Measurements from ENCODE around the gene ZNF579. TPM values are rescaled to one million over a fixed set of nuclear protein-coding genes. Genes with fewer than 3 reads are reported as not detected.
"Not testable (repeated sequence)": the region's sequence is repeated elsewhere in the genome, so short reads cannot be mapped to it uniquely, and the experiment has no call there.

Gene ZNF579
- total RNA-seq, 1 donor = 6.9 TPM

DNA sequence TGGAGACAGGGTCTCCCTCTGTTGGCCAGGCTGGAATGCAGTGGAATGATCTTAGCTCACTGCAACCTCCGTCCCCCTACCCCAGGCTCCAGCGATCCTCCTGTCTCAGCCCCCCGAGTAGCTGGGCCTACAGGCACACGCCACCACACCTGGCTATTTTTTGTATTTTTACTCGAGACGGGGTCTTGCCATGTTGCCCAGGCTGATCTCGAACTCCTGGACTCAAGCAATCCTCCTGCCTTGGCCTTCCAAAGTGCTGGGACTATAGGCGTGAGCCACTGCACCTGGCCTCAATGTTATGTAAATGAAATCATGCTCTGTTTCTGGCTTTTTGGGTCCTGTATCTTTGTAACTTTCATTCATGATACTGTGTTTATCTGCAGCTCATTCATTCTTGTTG is 8.1 kb upstream of the ZNF579 start:
- Histone ChIP-seq H3K4me3 (ENCODE audit: insufficient read depth, low read length) (no peak overlapping the region), H2AFZ (ENCODE audit: low read length) (no peak overlapping the region), H3K4me2 (ENCODE audit: insufficient read depth, low read length) (no peak overlapping the region), H4K20me1 (ENCODE audit: insufficient read depth, low read length) (no peaks in the 10 kb centered on the region), H3K27me3 (ENCODE audit: insufficient read depth, low read length) (no peaks in the 10 kb centered on the region), H3K4me1 (ENCODE audit: insufficient read depth, low read length) (peaks cover 12% of the 10 kb centered on the region), H3K9me3 (ENCODE audit: low read depth, low read length) (no peaks in the 10 kb centered on the region), H3K79me2 (ENCODE audit: insufficient read depth, low read length) (no peaks in the 10 kb centered on the region), H3K27ac (ENCODE audit: low read depth, low read length) (no peak overlapping the region), H3K36me3 (ENCODE audit: insufficient read depth, low read length) (no peaks in the 10 kb centered on the region)
- TF ChIP-seq, protein P1, sequence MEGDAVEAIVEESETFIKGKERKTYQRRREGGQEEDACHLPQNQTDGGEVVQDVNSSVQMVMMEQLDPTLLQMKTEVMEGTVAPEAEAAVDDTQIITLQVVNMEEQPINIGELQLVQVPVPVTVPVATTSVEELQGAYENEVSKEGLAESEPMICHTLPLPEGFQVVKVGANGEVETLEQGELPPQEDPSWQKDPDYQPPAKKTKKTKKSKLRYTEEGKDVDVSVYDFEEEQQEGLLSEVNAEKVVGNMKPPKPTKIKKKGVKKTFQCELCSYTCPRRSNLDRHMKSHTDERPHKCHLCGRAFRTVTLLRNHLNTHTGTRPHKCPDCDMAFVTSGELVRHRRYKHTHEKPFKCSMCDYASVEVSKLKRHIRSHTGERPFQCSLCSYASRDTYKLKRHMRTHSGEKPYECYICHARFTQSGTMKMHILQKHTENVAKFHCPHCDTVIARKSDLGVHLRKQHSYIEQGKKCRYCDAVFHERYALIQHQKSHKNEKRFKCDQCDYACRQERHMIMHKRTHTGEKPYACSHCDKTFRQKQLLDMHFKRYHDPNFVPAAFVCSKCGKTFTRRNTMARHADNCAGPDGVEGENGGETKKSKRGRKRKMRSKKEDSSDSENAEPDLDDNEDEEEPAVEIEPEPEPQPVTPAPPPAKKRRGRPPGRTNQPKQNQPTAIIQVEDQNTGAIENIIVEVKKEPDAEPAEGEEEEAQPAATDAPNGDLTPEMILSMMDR (IDR thresholded peaks at IDR 0.05; ENCODE audit: extremely low read depth, low read depth, low read length) = no peak
- no peak for DNase-seq (ENCODE audit: insufficient read length, low spot score, missing footprints)

DNA sequence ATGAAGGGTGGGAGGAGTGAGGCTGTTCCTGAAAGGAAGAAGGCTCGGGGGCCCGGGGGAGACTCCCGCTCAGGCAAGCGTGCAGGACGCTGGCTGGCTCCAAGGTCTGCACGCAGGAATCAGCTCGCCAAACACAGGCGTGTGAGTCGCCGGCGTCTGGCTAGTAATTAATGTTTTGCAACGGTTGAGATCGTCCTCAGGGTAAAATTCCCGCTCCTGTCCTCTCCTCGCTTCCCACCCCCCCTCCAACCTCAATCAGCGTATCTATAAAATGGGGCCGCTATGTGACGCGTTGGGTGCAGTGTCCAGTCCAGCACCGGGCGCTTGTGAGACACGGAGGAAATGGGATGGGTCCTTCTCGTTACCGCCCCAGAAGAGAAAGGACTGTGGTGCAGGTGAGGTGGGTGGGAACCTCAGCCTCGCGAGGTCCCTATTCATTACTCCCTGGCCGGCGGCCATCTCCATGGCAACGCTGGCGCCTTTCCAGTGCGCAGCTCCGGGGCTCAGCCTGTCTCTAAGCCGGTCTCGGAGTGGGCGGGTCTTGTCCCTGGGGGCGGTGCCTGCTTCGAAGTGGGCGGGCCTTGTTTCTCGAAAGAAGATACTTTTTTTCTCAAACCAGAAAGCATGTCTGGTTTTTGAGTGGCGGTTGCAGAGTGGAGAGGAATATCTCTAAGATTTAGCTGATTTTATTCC is 6.5 kb upstream of the ZNF579 start:
- Histone ChIP-seq H4K20me1 (ENCODE audit: insufficient read depth, low read length) (no peaks in the 10 kb centered on the region), H3K79me2 (ENCODE audit: insufficient read depth, low read length) (no peaks in the 10 kb centered on the region), H3K36me3 (ENCODE audit: insufficient read depth, low read length) (no peaks in the 10 kb centered on the region), H2AFZ (ENCODE audit: low read length) (peak overlapping the region; percentile 71), H3K4me2 (ENCODE audit: insufficient read depth, low read length) (peak overlapping the region; percentile 81), H3K4me3 (ENCODE audit: insufficient read depth, low read length) (peak overlapping the region; percentile 70), H3K27me3 (ENCODE audit: insufficient read depth, low read length) (no peaks in the 10 kb centered on the region), H3K27ac (ENCODE audit: low read depth, low read length) (peak overlapping the region; percentile 29), H3K4me1 (ENCODE audit: insufficient read depth, low read length) (peaks cover 12% of the 10 kb centered on the region), H3K9me3 (ENCODE audit: low read depth, low read length) (no peaks in the 10 kb centered on the region)
- DNase-seq (ENCODE audit: insufficient read length, low spot score, missing footprints) = peak; percentile 99
- TF ChIP-seq, protein P1 (IDR thresholded peaks at IDR 0.05; ENCODE audit: extremely low read depth, low read depth, low read length) = no peak

DNA sequence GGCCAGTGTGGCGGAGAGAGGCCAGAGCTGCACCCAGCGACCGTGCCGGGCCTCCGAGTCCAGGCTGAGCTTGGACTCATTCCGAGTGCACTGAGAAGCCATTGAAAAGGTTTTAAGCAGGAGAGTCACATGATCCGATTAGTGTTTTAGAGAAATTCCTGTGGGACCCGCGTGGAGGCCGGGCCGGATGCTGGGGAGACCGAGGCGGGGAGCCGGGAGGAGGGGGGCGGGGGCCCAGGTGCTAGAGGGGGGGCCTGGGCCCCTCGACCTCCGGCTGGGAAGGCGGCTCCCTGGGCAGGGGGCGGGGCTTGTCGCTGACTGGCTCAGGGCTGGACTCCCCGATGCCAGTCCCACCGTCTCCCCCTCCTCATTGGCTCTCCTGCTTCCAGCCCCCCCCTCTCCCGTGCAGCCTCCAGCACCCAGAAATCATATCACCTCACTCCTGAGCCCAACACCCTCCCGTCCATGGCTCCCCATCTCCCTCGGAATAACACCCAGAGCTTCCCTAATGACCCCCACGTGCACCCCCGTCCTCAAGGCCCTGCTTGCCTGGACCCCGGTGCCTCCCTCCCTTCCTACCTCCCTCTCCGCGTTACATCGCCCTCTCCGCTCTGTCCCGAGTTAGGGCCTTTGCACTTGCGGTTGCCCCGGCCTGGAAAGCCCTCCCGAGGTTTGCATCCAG is 5.2 kb upstream of the ZNF579 start:
- Histone ChIP-seq H3K4me2 (ENCODE audit: insufficient read depth, low read length) (peak overlapping the region; percentile 78), H3K4me3 (ENCODE audit: insufficient read depth, low read length) (peak overlapping the region; percentile 68), H3K4me1 (ENCODE audit: insufficient read depth, low read length) (peaks cover 23% of the 10 kb centered on the region), H3K79me2 (ENCODE audit: insufficient read depth, low read length) (peaks cover 4% of the 10 kb centered on the region), H2AFZ (ENCODE audit: low read length) (peak overlapping the region; percentile 91), H3K36me3 (ENCODE audit: insufficient read depth, low read length) (no peaks in the 10 kb centered on the region), H3K9me3 (ENCODE audit: low read depth, low read length) (no peaks in the 10 kb centered on the region), H3K27me3 (ENCODE audit: insufficient read depth, low read length) (no peaks in the 10 kb centered on the region), H4K20me1 (ENCODE audit: insufficient read depth, low read length) (no peaks in the 10 kb centered on the region), H3K27ac (ENCODE audit: low read depth, low read length) (no peak overlapping the region)
- DNase-seq (ENCODE audit: insufficient read length, low spot score, missing footprints) = peak; percentile 94
- TF ChIP-seq, protein P1 (IDR thresholded peaks at IDR 0.05; ENCODE audit: extremely low read depth, low read depth, low read length) = no peak

DNA sequence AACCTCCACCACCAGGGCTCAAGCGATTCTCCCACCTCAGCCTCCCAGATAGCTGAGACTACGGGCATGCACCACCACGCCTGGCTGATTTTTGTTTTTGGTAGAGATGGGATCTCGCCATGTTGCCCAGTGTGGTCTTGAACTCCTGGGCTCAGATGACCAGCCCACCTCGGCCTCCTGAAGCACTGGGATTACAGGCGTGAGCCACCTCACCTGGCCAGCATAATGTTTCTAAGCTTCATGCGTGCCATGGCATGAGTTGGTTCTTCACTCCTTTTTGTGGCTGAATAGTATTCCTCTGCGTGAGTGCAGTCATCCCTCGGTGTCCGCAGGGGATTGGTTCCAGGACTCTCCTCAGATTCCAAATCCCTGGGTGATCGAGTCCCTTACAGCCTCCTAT is 4.2 kb upstream of the ZNF579 start:
- H3K36me3 ChIP-seq (ENCODE audit: insufficient read depth, low read length) = no peaks in the 10 kb centered on the region
- peaks cover 12% of the 10 kb centered on the region for H3K79me2 ChIP-seq (ENCODE audit: insufficient read depth, low read length)
- H2AFZ ChIP-seq (ENCODE audit: low read length) = no peak overlapping the region
- TF ChIP-seq, protein P1 (IDR thresholded peaks at IDR 0.05; ENCODE audit: extremely low read depth, low read depth, low read length) = no peak
- peaks cover 23% of the 10 kb centered on the region for H3K4me1 ChIP-seq (ENCODE audit: insufficient read depth, low read length)
- no peaks in the 10 kb centered on the region for H3K9me3 ChIP-seq (ENCODE audit: low read depth, low read length)
- H3K27me3 ChIP-seq (ENCODE audit: insufficient read depth, low read length) = no peaks in the 10 kb centered on the region
- DNase-seq (ENCODE audit: insufficient read length, low spot score, missing footprints) = peak; percentile 42
- H4K20me1 ChIP-seq (ENCODE audit: insufficient read depth, low read length) = no peaks in the 10 kb centered on the region
- no peak overlapping the region for H3K4me2 ChIP-seq (ENCODE audit: insufficient read depth, low read length)
- no peak overlapping the region for H3K4me3 ChIP-seq (ENCODE audit: insufficient read depth, low read length)
- no peak overlapping the region for H3K27ac ChIP-seq (ENCODE audit: low read depth, low read length)

DNA sequence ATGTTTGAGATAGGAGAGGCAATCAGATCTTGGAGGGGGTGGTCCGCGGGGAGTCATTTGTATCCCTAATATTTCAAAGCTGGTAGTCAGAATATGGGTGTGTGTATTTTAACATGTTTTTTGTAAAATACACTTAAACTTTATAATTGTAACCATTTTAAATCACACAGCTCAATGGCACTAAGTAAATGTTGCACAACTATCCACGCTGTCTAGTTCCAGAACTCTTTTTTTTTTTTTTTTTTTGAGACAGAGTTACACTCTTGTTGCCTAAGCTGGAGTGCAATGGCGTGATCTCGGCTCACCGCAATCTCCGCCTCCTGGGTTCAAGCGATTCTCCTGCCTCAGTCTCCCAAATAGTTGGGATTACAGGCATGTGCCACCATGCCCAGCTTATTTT is 3.2 kb upstream of the ZNF579 start:
- not testable (repeated sequence) for H2AFZ ChIP-seq (ENCODE audit: low read length); H3K4me2 ChIP-seq (ENCODE audit: insufficient read depth, low read length); H3K27ac ChIP-seq (ENCODE audit: low read depth, low read length); H3K36me3 ChIP-seq (ENCODE audit: insufficient read depth, low read length); H3K27me3 ChIP-seq (ENCODE audit: insufficient read depth, low read length); H3K9me3 ChIP-seq (ENCODE audit: low read depth, low read length); DNase-seq (ENCODE audit: insufficient read length, low spot score, missing footprints); H4K20me1 ChIP-seq (ENCODE audit: insufficient read depth, low read length); H3K4me3 ChIP-seq (ENCODE audit: insufficient read depth, low read length)
- H3K4me1 ChIP-seq (ENCODE audit: insufficient read depth, low read length) = peaks cover 23% of the 10 kb centered on the region
- H3K79me2 ChIP-seq (ENCODE audit: insufficient read depth, low read length) = peaks cover 22% of the 10 kb centered on the region

DNA sequence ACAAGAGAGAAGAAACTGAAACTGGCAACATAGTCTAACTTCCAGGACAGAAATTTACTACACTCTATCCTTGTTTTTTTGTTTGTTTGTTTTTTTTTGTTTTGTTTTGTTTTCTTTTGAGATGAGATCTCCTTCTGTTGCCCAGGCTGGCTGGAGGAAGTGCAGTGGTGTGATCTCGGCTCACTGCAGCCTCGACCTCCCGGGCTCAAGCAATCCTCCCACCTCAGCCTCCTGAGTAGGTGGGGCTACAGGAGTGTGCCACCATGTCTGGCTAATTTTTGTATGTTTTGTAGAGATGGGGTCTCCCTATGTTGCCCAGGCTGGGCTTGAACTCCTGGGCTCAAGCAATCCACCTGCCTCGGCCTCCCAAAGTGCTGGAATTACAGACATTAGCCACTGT is 1.6 kb upstream of the ZNF579 start:
- H3K27me3 ChIP-seq (ENCODE audit: insufficient read depth, low read length); H2AFZ ChIP-seq (ENCODE audit: low read length); H3K4me3 ChIP-seq (ENCODE audit: insufficient read depth, low read length); H3K27ac ChIP-seq (ENCODE audit: low read depth, low read length); H4K20me1 ChIP-seq (ENCODE audit: insufficient read depth, low read length); DNase-seq (ENCODE audit: insufficient read length, low spot score, missing footprints); H3K9me3 ChIP-seq (ENCODE audit: low read depth, low read length); H3K36me3 ChIP-seq (ENCODE audit: insufficient read depth, low read length): not testable (repeated sequence)
- H3K79me2 ChIP-seq (ENCODE audit: insufficient read depth, low read length) = peaks cover 23% of the 10 kb centered on the region
- peak overlapping the region; percentile 27 for H3K4me2 ChIP-seq (ENCODE audit: insufficient read depth, low read length)
- H3K4me1 ChIP-seq (ENCODE audit: insufficient read depth, low read length) = peaks cover 23% of the 10 kb centered on the region

Measured in osteoblast (primary cell).